Measurements from ENCODE around the gene TESK2.

TESK2 gene

DNA sequence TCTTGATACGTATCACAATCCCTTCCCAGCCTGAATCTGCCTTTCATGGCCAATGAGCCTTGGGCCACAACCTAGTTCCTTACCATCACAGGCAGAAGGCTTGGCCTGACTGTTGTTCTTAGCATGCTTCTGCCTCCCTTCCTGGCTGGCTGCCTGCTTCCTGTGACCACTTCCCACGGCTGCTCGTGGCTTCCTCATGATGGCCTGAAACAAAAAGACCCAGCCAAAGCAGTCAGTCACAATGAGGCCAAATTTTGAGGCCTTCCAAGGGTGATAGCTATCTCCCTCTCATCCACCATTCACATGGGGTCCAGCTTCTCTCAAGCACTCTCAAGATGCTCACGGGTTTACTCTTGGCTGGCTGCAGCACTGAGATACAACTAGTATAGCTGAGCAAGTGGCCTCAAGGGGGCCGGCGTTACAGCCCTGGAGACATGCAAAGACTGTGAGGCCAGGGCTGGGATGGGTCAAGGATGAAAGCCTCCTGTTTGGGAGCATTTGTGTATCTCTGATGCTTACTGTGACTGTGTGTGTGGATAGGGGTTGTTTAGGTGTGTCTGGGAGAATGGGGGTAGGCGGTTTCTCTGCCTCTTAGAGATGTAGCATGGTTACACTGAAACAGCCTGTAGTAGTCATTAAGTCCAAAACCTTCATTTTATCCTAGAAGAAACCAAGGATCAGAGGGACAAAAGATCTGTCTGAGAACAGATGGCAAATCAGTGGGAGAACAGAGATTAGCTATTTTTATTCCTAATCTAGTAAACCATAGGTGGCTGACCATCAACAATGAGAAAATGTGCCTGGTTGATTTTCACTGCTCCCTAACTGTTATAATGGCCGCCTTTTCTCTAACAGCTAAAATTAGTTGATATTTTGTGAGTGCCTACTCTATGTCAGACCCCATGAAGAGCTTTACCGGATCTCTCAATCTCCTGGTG is 156.4 kb downstream of the TESK2 start:
- DNase-seq = peak; percentile 6 to 59

GRCh38 chr1:45332346-45332720 is 158.6 kb downstream of the TESK2 start:
- no peak for DNase-seq

DNA sequence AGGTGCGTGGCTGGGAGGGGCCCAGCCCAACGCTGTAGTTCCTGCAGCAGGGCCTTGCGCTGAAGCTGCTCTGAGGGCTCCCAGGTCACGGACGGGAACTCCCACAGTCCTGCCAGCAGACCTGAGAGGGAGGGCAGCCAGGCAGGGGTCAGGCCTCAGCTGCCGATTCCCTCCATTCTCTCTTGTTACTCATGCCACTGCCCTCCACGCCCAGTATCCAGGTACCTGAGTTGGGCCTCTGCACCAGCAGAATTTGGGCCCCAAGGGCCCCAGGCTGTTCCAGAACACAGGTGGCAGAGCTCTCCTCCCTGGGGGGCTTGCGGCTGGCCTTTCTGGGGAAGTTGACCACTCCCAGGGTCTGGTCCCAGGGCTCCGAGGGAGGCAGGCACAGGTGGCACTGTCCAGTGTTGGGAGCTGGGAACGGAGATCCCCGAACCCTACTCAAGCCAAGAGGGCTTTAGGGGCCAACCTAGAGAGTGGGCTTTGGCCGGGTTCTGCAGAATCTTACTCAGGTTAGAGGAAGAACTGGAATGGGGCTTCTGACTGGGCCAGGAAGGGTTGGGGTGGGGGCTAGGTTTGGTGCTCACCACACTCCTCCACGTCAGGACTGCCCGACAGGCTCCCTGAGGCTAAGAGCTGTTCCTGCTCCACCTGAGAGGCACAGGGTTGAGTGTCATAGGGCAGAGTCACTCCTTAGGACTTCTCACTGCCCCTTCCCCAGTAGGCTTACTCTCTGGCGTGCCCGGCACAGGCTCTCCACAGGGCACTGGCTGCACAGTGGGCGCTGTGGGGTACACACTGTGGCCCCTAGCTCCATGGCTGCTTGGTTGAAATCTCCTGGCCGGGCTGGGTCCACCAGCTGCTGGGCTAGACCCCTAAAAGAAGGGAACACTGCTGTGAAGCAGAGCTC is 159.3 kb downstream of the TESK2 start:
- no peak for DNase-seq

GRCh38 chr1:45329445-45329844 is 161.5 kb downstream of the TESK2 start:
- no peak for DNase-seq

DNA sequence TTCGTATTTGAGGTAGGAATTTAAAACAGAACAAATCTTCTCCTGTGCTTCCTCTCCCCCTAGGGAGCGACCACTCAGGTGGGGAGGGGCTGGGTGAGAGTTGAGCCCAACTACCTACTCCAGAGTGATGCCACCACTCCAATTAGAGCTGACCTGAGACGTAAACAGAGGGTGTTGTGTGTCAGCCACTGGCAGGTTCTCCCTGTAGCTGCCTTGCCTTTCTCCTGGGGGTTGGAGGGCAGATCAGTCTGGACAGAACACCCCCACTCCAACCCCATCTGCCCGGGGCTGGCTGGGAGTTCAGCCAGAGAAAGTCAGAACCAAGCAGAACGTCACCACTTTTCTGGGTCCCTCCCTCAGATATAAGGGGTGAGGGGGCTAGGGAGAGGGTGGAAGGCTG is 162.3 kb downstream of the TESK2 start:
- DNase-seq = no peak

- DNase-seq = no peak
These were observed 163.1 kb downstream of the TESK2 start for GRCh38 chr1:45327644-45328515.

GRCh38 chr1:45326627-45327623 is 164.0 kb downstream of the TESK2 start, which contains the start of gene HPDL:
HPDL (plus strand) TSS chr1:45326895; CDS start chr1:45327149, 254 bp downstream.
- DNase-seq = no peak

DNA sequence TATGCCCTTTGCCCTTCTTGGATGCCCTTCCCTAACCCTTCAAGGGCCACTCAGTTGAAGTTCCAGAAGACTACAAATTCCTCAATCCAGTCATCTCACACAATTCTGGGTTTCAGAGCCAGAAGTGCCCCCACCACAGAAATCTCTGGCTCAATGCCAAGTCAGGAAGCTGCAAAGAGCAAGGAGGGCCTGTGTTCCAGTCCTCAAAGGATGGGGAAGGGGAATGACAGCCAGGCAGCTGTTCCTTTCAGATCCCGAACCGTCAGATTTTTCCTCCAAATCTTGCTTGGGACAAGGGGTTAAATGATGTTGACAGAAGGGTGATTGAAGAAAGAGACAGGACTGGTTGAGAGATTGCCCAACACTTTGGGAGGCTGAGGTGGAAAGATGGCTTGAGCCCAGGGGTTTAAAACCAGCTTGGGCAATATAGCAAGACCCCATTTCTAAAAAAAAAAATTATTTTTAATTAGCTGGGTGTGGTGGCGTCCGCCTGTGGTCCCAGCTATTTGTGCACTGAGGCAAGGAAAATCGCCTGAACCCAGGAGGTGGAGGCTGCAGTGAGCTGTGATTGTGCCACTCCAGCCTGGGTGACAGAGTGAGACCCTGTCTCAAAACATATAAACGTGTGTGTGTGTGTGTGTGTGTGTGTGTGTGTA is 165.0 kb downstream of the TESK2 start:
- no peak for DNase-seq

GRCh38 chr1:45322486-45323040 is 168.4 kb downstream of the TESK2 start:
- no peak for DNase-seq

- DNase-seq = no peak
These were observed 169.5 kb downstream of the TESK2 start for GRCh38 chr1:45321444-45321843.

GRCh38 chr1:45319761-45320160 is 171.2 kb downstream of the TESK2 start:
- DNase-seq = no peak

GRCh38 chr1:45317166-45317565 is 173.8 kb downstream of the TESK2 start:
- DNase-seq = no peak

DNA sequence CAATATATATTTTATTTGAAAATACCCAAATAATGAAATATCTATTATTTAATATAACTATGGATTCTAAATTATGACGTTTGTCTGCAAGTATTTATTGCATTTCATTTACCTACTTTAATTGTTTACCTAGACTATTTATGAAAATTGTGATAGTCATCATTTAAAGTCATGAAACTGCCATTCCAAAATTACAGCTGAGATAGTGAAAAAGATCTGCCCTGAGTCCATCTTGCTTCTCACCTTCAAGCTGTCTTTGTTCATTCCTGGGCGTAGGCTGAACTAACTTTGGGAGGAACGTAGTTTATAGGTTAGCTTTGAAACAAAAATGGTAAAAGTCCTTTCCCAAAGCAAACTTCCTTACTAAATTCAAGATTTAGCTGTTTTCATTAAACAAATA is 176.7 kb downstream of the TESK2 start:
- no peak for DNase-seq

GRCh38 chr1:45306905-45307304 is 184.1 kb downstream of the TESK2 start:
- no peak for DNase-seq

- DNase-seq = no peak
These were observed 184.6 kb downstream of the TESK2 start for GRCh38 chr1:45306319-45306718.

DNA sequence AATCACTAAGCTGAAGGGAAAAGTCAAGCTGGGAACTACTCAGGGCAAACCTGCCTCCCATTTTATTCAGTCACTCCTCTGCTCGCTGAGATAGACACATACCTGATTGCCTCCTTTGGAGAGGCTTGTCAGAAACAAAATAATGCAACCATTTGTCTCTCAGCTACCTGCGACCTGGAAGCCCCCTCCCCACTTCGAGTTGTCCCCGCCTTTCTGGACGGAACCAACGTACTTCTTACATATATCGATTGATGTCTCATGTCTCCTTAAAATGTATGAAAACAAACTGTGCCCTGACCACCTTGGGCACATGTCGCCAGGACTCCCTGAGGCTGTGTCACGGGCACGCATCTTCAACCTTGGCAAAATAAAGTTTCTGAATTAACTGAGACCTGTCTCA is 185.7 kb downstream of the TESK2 start:
- DNase-seq = no peak

DNA sequence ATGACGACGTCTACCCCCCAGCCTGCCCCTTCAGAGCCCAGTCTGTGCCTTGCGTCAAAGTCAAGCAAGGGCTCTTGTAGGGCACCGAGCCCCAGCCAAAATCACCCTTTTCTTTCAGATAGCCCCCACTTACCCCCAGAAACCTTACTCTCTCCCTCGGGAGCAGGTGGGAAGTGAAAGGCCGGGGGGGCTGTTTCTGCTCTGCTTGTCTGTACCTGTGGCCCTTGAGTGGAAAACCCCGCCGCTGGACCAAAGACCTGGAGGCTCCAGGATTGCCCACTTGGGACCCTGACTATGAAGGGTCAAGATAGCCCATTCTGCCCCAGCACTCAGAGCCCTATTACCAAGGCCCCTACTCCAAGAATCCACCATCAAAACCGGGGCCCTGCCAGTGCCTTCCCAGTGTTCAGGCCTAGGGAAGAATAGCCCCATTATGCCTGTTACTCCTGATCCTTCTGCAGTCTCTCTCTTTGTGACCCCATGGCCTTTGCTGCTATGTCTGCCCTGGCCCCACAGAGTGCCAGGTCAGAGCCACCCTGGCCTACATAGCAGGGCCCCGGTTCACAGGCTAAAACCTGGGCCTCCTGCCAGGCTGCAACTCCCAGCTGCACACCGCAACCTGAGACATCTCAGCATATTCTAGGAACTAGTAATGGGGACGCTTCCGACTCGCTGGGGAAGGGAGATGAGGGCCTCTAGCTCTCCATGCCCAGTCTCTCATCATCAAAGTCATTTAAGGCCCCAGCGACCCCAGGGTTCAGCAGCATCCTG is 186.5 kb downstream of the TESK2 start:
- DNase-seq = no peak

- DNase-seq = peak; percentile 90
These were observed 187.2 kb downstream of the TESK2 start for GRCh38 chr1:45303520-45304310.
